Limb (tissue), 2 donors: ENCODE results near the gene LPXN.

Source experiments
- DNase-seq, 2 donors: peaks; one replicate each; pipeline ENCODE4 v3.0.0-alpha.2; 2016; ENCODE audit errors: extremely low spot score in 2 of 2

The LPXN gene

DNA sequence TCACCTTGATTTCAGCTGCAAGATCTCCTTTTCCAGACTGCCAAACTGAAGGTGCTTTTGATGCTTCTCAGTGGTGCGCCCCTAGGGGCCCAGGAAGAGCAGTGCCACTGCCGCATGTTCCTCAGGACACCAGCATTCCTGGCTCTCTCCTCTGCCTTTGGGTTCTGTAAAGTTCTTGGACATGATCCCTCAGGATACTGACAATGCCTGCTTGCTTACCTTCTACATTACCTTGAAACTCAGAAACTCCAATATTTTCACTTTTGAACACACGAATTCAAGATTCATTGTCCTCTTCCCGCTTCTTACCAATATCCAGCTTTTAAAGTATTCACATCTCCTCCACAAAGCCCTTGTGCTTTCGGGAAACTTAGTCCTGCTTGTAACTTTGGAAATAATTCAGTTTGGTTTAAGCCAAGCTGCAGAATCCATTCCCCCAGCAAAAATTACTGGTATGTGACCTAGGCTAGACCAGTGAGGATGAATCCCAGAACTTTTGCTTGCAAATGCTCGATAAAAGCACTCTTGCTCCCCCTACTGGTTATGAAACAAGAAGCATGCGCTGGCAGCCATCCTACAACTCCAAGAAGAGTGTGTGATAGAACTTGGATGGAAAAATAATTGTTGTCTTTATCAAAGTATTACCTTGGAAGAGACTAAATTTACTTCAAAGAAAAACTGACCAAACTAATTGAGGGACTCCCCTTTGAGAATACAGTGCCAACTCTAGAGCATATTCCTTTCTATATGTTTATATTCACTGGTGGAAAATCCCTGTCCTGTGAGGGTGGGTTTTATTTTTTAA, 51.2 kb downstream of the LPXN start:
- peak; percentile 66 to 89 for DNase-seq

DNA sequence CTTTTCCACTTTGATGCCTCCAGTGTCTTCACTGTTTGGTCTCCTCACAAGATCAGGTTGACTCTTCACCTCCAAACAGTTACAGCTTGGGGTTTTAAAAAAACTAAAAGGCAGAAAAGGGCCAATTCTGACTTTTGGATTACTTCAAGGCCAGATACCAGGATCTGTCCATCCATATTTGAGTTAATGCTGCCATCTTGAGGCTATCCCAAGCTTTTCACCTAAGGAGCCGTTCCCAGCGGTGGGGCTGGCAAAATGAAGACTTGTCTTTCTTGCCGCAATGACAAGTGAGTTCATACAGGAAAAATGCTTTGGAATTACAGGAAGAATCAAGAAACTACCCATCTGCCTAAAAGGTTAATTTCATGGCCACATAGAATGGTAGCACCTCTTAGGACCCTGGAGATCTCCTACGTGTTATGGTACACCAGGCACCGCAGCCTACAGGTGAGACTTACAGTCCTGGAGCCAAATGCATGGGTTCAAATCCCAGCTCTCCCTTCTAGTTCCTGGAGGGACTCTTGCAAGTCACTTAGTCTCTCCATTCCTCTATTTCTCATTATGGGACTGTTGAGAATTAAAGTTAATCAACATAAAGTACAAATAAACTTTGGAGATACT, 61.8 kb downstream of the LPXN start:
- peak in 1 of 2 donors; percentile 30 for DNase-seq

DNA sequence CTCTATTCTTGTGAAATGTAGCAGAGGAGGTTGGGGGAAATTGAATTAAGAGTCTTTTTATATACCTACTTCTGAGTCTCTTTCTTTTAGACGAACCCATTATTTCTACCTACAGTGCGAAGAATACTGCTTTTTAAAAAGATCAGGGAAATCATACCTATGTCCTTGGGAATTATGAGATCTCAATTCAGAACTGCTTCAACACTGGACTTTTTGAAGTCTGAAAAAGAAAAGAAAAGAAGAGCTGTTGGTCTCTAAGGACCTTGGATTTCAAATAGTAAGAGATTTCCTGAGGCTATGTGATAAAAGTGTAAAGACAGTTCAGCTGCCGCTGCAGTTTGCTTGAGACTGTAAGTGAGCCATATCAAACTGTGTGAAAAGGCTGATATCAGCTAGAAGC, 64.0 kb downstream of the LPXN start:
- no peak for DNase-seq

DNA sequence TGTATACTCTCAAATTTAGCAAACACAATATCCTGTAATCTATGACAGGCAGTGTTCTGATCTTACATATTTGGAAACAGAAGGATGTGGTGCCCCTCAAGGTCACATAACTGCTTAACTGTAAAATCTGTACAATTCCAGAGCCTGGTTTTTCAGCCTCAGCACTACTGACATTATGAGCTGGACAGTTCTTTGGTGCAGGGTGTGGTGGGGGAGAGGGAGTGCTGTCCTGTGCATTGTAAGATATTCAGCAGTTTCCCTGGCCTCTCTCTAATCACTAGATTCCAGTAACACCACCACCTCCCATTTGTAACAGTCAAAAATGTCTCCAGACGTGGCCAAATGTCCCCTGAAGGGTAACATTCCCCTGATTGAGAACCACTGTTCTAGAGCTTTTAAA, 65.9 kb downstream of the LPXN start:
- no peak for DNase-seq

DNA sequence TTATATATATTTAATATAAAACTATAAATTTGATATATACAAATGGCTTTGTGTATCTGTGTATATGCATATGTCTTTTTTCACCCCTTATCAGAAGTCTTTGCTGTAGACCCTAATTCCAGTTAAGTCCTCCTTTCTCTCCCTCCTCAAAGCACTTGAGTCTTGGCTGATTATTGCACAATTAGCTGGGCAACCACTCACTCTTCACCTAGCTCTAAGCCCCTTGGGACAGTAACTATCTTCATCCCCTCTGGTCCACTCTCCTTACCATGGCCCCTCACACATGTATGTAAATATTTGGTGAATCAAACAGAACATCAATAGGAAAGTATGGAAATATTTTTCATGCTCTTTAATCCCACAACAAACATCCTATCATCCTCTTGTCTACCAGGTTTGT, 66.8 kb downstream of the LPXN start:
- no peak for DNase-seq

DNA sequence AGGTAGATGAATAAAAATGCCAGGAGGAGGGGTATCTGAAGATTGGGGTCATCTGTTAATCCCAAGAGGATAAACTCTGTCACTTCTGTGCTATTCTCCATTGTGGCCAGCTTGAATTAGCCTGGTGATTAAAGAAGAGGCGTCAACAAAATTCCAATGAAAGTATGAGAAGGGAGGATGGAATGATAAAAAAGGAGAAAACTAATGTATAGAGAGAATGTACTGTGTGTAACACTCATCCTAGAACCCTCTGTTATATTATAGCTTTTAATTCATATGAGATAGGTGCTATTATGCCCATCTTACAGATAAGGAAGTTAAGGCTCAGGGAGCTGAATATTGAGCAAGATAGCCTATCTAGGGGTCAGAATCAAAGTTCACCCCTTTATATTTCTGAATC, 67.7 kb downstream of the LPXN start, which contains the start of gene OR5B21:
Gene OR5B21, minus strand, starts transcription at position 101 of the 400 bp plus-strand sequence. Its CDS starts 0 bp downstream, at position 101.
- no peak for DNase-seq

DNA sequence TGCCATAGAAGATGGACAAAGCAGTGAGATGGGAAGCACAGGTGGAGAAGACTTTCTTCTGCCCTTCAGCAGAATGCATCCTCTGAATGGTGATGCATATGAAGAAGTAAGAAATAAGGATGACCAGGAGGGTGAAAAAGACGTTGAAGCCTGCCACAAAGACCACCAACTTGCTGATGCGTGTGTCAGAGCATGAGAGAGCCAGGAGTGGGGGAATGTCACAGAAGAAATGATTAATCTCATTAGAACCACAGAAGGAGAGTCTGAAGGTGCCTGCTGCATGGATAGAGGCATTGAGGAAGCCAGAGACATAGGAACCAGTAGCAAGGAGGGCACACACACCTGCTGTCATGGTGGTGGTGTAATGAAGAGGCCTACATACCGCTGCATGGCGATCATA, 68.3 kb downstream of the LPXN start:
- DNase-seq = no peak

DNA sequence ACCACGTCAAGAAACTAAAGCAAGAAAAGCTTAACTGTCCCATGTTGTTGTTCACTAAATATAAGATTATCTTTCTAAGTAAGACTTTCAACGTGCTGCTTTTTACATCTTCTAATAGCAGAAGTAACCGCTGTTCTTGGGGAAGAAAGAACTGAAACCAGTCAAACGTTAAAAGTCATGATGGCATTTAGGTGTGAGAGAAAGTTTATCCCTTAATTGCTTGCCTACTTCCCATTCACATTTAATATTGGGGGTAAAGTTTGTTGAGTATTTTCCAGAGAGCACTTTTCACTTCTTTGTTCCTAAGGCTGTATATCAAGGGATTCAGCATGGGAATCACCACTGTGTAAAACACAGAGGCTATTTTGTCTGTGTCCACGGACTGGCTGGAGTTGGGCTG, 68.7 kb downstream of the LPXN start:
- no peak for DNase-seq

DNA sequence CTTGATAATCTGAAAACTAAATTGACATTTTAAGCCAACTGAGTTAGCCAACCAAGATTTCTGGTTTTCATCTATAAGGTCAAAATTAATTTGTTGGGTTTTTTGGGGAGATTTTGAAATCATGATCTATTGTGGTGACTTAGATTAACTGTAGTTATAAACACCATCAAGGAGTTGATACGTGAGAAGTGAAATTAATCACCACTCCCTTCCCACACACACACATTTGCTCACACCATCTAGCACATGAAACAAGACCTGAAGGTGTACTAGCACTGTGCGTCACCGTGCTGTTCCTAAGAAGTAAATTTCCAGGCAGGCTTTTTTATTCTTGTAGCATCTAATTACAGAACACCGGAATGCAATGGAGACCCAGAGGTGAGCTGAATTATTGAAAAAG, 69.8 kb downstream of the LPXN start:
- no peak for DNase-seq

DNA sequence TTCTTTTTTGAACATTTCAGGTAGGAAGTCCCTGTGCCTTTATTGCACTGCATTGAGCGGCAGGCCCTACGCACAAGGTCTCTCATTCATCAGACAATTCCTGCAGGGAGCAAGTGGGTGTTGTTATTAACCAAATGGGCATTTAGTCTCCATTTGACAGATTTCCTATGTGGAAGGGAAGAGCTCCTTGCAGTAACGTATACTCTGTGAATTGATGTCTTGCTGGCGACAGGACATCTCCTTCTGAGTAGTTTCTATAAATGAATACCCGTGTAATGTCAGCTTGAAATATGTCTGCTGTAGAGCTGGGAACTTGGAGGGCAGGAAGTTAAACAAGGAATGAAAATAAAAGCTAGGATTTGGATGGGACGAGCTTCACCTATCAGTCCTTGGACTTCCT, 71.4 kb downstream of the LPXN start:
- no peak for DNase-seq

DNA sequence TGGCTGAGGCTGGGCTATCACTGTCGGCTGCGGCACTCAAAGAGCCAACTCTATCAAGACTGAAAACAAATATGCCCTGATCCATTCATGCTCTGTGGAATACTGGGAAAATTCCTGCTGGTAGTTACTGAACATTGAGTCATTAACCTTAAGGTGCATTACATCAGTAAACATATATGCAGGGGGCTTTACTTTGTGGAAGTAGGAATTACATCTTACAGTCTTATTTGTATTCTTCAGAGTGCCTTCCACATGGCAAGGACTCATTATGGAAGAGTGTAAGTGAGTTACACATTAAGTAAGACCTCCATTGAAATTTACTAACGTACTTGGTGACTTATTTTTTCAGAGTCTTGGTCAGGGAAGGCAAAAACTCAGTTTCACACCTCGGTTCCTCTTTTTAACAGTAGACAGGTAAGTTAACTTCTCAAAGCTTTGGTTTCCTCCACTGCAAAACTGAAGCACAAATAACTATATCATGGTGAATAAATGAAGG, 72.2 kb downstream of the LPXN start:
- DNase-seq = no peak

DNA sequence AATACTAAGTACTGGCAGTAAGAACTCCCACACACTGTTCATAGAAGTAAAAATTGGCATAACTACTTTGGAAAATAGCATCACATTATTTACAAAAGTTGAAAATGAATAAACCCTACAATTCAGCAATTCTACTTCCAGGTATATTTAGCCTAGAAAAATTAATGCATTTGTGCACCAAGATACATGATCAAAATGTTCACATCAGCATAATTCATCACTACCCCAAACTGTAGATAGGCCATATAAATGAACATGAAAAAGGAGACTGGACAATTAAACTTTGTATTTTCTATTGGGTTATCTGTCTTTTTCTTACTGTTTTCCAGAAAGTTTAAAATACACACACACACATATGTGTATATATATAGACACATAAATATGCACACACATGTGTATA, 73.7 kb downstream of the LPXN start:
- DNase-seq = no peak

DNA sequence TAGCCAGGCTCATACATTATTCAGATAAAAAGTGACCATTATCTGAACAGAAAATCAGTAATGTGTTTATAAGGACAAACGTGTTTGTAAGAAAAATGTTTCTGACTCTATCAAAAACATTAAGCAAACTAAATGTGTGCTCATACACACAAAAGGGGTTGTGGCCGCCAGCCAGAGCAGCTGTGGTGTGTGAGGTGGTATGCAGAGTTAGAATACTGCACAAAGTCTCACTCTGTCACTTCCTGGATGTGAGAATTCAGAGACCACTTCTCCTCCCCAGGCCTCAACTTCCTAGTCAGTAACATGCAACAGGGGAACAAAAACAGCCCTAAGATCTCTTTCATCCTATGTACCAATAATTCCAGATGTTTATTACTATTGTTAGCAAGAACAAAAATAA, 77.2 kb downstream of the LPXN start:
- DNase-seq = no peak

DNA sequence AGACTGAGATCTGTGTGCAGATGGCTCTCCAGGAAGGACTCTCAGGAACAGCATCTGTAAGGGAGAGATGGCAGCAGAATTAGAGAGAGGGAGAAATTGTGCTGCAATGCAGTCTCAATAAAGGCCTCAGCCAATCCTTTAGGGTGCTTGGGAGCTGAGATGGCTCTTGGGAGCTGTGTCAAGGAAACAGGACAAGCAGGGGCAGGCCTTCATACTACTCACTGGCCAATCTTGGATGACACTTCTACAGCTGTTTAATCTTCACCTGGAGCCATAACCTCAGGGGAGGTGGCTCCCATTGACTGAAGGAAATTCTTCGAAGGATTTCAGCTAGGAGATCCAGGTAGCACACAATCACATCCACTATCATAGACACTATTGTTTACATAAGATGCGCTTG, 77.7 kb downstream of the LPXN start:
- DNase-seq = no peak

DNA sequence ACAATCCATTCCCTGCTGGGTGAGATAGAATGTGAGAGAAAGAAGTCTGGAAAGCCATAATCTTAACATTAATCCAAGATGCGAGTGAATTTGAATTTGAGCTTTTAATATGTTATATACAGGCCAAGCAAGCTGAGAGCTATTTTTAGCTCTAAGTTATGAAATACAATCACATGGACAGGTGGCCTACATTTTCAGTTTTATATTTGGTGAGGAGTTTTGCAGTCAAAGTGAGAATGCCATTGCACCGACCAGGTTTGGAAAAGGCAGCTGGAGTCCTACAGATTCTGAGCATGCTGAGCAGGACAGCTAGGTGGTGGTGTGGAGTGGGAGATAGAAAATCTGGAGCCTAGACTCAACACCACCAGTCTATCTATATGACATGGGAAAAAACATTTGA, 79.8 kb downstream of the LPXN start:
- no peak for DNase-seq

DNA sequence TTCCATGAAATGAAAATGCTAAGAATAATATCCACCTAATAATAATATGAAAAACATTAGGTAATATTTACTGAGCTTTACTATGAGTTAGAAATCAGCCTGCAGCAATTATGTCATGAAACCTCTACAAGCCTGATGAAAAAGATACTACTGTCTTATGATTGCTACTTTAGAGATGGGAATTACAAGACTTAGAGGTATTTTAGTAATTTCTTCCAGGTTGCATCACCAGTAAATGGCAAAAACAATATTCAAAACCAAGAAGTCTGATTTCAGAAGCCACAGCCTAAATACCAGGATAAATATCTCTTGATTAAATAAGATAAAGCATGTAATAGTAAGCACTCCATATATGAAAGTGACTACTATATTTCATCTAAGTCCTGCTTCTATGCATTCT, 81.6 kb downstream of the LPXN start:
- DNase-seq = no peak

DNA sequence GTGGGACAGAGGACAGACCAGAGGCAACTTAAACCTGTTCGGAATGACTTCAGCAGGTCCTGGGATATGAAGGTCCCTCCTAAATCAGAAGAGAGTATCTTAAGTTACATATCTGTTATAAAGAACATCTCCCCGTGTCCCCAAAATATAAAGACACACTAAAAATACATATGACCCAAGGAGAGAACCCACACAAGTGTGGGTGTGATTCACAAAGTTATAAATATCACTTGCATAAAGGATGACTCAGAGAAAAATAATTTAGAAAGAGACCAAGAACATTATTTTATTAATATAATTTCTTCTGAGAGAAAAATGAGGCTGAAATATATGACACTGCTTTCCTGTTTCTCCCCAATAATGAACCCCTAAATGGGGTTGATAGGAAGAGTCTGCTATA, 82.0 kb downstream of the LPXN start:
- DNase-seq = no peak

DNA sequence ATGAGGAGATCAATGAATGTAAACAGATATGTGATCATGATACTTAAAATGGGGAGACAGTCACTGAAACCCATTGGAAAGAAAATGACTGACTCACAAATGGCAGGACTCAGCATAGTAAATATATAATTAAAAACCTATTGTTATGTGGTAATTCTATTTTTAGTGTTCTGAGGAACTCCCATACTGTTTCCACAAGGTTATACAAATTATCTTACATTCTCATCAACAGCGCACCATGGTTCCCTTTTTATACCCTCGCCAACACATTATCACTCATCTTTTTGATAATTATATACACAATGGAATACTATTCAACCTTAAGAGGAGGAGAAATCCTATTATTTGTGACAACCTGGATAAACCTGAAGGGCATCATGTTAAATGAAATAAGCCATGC, 84.8 kb downstream of the LPXN start:
- no peak for DNase-seq

DNA sequence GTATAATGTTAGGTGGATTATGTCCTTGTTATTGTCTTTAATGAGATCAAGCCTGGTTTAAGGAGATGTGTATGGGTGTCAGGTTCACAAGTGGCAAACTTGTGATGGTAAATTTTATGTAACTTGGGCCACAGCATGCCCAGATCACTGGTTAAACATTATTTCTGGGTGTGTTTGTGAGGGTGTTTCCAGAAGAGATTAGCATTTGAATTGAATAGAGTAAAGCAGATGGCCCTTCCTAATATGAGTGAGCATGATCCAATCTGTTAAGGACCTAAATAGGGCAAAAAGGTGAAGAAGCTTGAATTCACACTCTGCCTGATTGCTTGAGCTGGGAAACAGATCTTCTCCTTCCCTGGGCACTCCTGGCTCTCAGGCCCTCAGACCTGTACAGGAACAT, 88.5 kb downstream of the LPXN start:
- DNase-seq = no peak

DNA sequence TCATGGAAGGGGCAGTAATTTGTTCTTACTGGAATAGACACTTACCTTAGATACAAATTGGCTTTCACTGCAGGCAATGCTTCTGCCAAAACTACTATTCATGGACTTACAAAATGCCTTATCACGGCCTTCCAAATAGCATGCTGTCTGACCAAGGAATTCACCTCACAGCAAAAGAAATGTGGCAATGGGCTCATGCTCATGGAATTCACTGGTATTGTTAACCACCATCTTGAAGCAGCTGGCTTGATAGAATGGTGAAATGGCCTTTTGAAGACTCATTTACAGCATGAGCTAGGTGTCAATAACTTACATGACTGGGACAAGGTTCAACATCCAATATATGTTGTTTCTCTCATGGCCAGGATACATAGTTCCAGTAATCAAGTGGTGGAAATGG, 89.7 kb downstream of the LPXN start:
- no peak for DNase-seq
